BE2C (cell line): ENCODE measurements around the gene SPSB2.

Experiments used
- DNase-seq: peaks from one replicate; pipeline ENCODE4 v3.0.0-alpha.2; 2020
- H3K27me3 ChIP-seq: fragments of 250-450 bp; sonication (Bioruptor Pico); 2 replicates; pipeline ENCODE4 v1.5.1; 2020; ENCODE audit warnings: mild to moderate bottlenecking
- H3K36me3 ChIP-seq: fragments of 250-450 bp; sonication (Bioruptor Pico); 2 replicates; pipeline ENCODE4 v1.5.1; 2020; ENCODE audit warnings: mild to moderate bottlenecking
- H3K4me1 ChIP-seq: fragments of 250-450 bp; sonication (Bioruptor Pico); 2 replicates; pipeline ENCODE4 v1.5.1; 2020
- H3K4me3 ChIP-seq: 2 replicates; pipeline ENCODE4 v1.5.1; 2011; ENCODE audit warnings: low read depth, low read length
- H3K9me3 ChIP-seq: fragments of 250-450 bp; sonication (Bioruptor Pico); 2 replicates; pipeline ENCODE4 v1.5.1; 2020
- CTCF ChIP-seq: IDR thresholded peaks from 2 replicates; pipeline ENCODE4 v1.5.1; 2012; ENCODE audit warnings: mild to moderate bottlenecking, low read depth, low read length

Gene SPSB2

GRCh38 chr12:6916426-6917200 lies 43.5 kb upstream of the SPSB2 start:
- no peaks in the 10 kb centered on the region for H3K27me3 ChIP-seq
- H3K4me3 ChIP-seq: no peak overlapping the region
- no peak for DNase-seq
- TF ChIP-seq CTCF: no peak
- H3K4me1 ChIP-seq: peaks cover 3% of the 10 kb centered on the region; the same call in 1 of the 2 replicates
- no peaks in the 10 kb centered on the region for H3K9me3 ChIP-seq
- peaks cover 29% of the 10 kb centered on the region for H3K36me3 ChIP-seq

GRCh38 chr12:6915789-6916285 lies 42.7 kb upstream of the SPSB2 start:
- H3K4me3 ChIP-seq: peak overlapping the region; percentile 90
- H3K4me1 ChIP-seq: peaks cover 3% of the 10 kb centered on the region; the same call in 1 of the 2 replicates
- peaks cover 27% of the 10 kb centered on the region for H3K36me3 ChIP-seq
- no peaks in the 10 kb centered on the region for H3K27me3 ChIP-seq
- DNase-seq: no peak
- H3K9me3 ChIP-seq: no peaks in the 10 kb centered on the region
- no peak for TF ChIP-seq CTCF

- Histone ChIP-seq H3K4me1 (peaks cover 3% of the 10 kb centered on the region; the same call in 1 of the 2 replicates), H3K27me3 (no peaks in the 10 kb centered on the region), H3K9me3 (no peaks in the 10 kb centered on the region), H3K36me3 (peaks cover 27% of the 10 kb centered on the region), H3K4me3 (peak overlapping the region; percentile 90)
- no peak for TF ChIP-seq CTCF
- peak; percentile 79 for DNase-seq
Measured at GRCh38 chr12:6914947-6915788, 42.1 kb upstream of the SPSB2 start.

GRCh38 chr12:6914246-6914946 lies 41.3 kb upstream of the SPSB2 start, which contains the start of gene ENO2:
Gene ENO2 (plus strand): TSS chr12:6914580. CDS start chr12:6915833, 1,253 bp downstream.
- no peaks in the 10 kb centered on the region for H3K27me3 ChIP-seq
- peaks cover 3% of the 10 kb centered on the region; the same call in 1 of the 2 replicates for H3K4me1 ChIP-seq
- H3K36me3 ChIP-seq: peaks cover 21% of the 10 kb centered on the region
- peak within 1 kb of the TSS; percentile 90 for H3K4me3 ChIP-seq
- H3K9me3 ChIP-seq: no peaks in the 10 kb centered on the region
- peak; percentile 85 for DNase-seq
- TF ChIP-seq CTCF: no peak

- DNase-seq: no peak
- Histone ChIP-seq H3K27me3 (no peaks in the 10 kb centered on the region), H3K9me3 (no peaks in the 10 kb centered on the region), H3K4me3 (no peak overlapping the region), H3K4me1 (peaks cover 3% of the 10 kb centered on the region; the same call in 1 of the 2 replicates), H3K36me3 (peaks cover 12% of the 10 kb centered on the region)
- no peak for TF ChIP-seq CTCF
Measured at GRCh38 chr12:6912164-6912935, 39.2 kb upstream of the SPSB2 start.
